Fibroblast of villous mesenchyme (primary cell): ENCODE results near the gene RANBP17. TPM values are rescaled to one million over a fixed set of nuclear protein-coding genes. Genes with fewer than 3 reads are reported as not detected.
"Not testable (repeated sequence)": the region's sequence is repeated elsewhere in the genome, so short reads cannot be mapped to it uniquely, and the experiment has no call there.

Experiments used
- DNase-seq: peaks from one replicate; pipeline ENCODE4 v3.0.0-alpha.2; 2010; ENCODE audit warnings: low read depth
- H3K4me3 ChIP-seq: 2 replicates; pipeline ENCODE4 v1.5.1; 2011; ENCODE audit warnings: low read depth, mild to moderate bottlenecking, low read length
- CTCF ChIP-seq: IDR thresholded peaks from 2 replicates; pipeline ENCODE4 v1.5.1; 2012; ENCODE audit warnings: low read depth, mild to moderate bottlenecking, low read length; ENCODE audit not compliant: insufficient read depth
- total RNA-seq: library from RNA; depleted of rRNA; stranded (reverse); fragments of >200 nt; gene quantifications from 2 replicates; pipeline ENCODE4 v1.2.3, GENCODE V29; 2012

The RANBP17 gene
- total RNA-seq, 1 donor = 33.7 TPM

- H3K4me3 ChIP-seq = no peak overlapping the region
- no peak for DNase-seq
- no peak for TF ChIP-seq CTCF
Observed at GRCh38 chr5:170923910-170924620, 62.2 kb downstream of the RANBP17 start.

GRCh38 chr5:170935534-170936218 is 73.9 kb downstream of the RANBP17 start:
- not testable (repeated sequence) for H3K4me3 ChIP-seq

GRCh38 chr5:170937072-170937471 is 75.3 kb downstream of the RANBP17 start:
- no peak for DNase-seq
- no peak overlapping the region for H3K4me3 ChIP-seq
- no peak for TF ChIP-seq CTCF

More at GRCh38 chr5:170935534-170936218, 73.9 kb downstream of the RANBP17 start:
- DNase-seq = not testable (repeated sequence)

- no peak for DNase-seq
- H3K4me3 ChIP-seq = no peak overlapping the region
- no peak for TF ChIP-seq CTCF
Observed at GRCh38 chr5:170937914-170938313, 76.1 kb downstream of the RANBP17 start.

GRCh38 chr5:170939178-170939577 is 77.4 kb downstream of the RANBP17 start:
- no peak for TF ChIP-seq CTCF
- H3K4me3 ChIP-seq = no peak overlapping the region
- no peak for DNase-seq

- no peak for TF ChIP-seq CTCF
- no peak for DNase-seq
- H3K4me3 ChIP-seq = no peak overlapping the region
Observed at GRCh38 chr5:170941788-170942187, 80.0 kb downstream of the RANBP17 start.

- no peak overlapping the region for H3K4me3 ChIP-seq
- DNase-seq = no peak
- no peak for TF ChIP-seq CTCF
Observed at GRCh38 chr5:170945275-170945674, 83.5 kb downstream of the RANBP17 start.
